ENCODE measurements around the gene TCTA. TPM values are rescaled to one million over a fixed set of nuclear protein-coding genes. Genes with fewer than 3 reads are reported as not detected.

Gene TCTA
- total RNA-seq, 1 experiment from 2014 or later = 17.6 TPM

DNA sequence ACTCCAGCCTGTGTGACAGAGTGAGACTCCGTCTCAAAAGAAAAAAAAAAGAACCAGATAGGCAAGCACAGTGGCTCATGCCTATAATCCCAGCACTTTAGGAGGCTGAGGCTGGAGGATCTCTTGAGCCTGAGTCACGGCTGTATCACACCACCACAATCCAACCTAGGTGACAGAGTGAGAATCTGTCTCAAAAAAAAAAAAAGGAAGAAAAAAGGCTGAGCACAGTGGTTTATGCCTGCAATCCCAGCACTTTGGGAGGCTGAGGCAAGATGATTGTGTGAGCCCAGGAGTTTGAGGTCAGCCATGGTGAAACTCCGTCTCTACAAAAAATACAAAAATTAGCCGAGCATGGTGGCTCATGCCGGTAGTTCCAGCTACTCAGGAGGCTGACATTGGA, 22.5 kb downstream of the TCTA start:
- Histone ChIP-seq H3K27ac (ENCODE audit: low read length) (no peak overlapping the region), H3K27me3 (ENCODE audit: control insufficient read depth, insufficient read depth, low read length) (no peaks in the 10 kb centered on the region), H3K9me3 (ENCODE audit: control insufficient read depth, insufficient read depth, low read depth, low read length) (no peaks in the 10 kb centered on the region), H3K4me3 (ENCODE audit: low read depth in 2 of 2, low read length in 2 of 2) (no peak overlapping the region), H3K4me1 (ENCODE audit: control insufficient read depth, insufficient read depth, low read length) (no peaks in the 10 kb centered on the region; the same call in 1 of the 2 replicates), H3K36me3 (ENCODE audit: control insufficient read depth, insufficient read depth, low read length) (no peaks in the 10 kb centered on the region)
- ATAC-seq (no peak), DNase-seq (ENCODE audit: low read depth, low spot score) (no peak)
- in situ Hi-C loops (cut with HindIII; ENCODE audit: low pct_unique_long_range_greater_than_20kb, low sequenced_read_pairs) (no loop called here), intact Hi-C loops (cut with micrococcal nuclease; ENCODE audit: unreplicated experiment) (no loop called here)
- BruUV-seq (replicated peaks) = no TSS peak
- ChIA-PET CTCF (no interaction called here), POLR2A (no interaction called here)
- TF ChIP-seq TCF7L2 (IDR thresholded peaks at IDR 0.05; ENCODE audit: low read depth, low read length) = no peak
- no peak for TF ChIP-seq POLR2AphosphoS5 (IDR thresholded peaks at IDR 0.05; ENCODE audit: low read depth, low read length)
- TF ChIP-seq SIN3A (IDR thresholded peaks at IDR 0.05; ENCODE audit: borderline replicate concordance, insufficient read depth, low read depth, low read length) = no peak
- TF ChIP-seq, protein P1, sequence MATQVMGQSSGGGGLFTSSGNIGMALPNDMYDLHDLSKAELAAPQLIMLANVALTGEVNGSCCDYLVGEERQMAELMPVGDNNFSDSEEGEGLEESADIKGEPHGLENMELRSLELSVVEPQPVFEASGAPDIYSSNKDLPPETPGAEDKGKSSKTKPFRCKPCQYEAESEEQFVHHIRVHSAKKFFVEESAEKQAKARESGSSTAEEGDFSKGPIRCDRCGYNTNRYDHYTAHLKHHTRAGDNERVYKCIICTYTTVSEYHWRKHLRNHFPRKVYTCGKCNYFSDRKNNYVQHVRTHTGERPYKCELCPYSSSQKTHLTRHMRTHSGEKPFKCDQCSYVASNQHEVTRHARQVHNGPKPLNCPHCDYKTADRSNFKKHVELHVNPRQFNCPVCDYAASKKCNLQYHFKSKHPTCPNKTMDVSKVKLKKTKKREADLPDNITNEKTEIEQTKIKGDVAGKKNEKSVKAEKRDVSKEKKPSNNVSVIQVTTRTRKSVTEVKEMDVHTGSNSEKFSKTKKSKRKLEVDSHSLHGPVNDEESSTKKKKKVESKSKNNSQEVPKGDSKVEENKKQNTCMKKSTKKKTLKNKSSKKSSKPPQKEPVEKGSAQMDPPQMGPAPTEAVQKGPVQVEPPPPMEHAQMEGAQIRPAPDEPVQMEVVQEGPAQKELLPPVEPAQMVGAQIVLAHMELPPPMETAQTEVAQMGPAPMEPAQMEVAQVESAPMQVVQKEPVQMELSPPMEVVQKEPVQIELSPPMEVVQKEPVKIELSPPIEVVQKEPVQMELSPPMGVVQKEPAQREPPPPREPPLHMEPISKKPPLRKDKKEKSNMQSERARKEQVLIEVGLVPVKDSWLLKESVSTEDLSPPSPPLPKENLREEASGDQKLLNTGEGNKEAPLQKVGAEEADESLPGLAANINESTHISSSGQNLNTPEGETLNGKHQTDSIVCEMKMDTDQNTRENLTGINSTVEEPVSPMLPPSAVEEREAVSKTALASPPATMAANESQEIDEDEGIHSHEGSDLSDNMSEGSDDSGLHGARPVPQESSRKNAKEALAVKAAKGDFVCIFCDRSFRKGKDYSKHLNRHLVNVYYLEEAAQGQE (IDR thresholded peaks at IDR 0.05; ENCODE audit: insufficient read depth in 1 of 2, low read depth in 2 of 2, low read length in 1 of 2) = no peak
- TF ChIP-seq, protein P2, sequence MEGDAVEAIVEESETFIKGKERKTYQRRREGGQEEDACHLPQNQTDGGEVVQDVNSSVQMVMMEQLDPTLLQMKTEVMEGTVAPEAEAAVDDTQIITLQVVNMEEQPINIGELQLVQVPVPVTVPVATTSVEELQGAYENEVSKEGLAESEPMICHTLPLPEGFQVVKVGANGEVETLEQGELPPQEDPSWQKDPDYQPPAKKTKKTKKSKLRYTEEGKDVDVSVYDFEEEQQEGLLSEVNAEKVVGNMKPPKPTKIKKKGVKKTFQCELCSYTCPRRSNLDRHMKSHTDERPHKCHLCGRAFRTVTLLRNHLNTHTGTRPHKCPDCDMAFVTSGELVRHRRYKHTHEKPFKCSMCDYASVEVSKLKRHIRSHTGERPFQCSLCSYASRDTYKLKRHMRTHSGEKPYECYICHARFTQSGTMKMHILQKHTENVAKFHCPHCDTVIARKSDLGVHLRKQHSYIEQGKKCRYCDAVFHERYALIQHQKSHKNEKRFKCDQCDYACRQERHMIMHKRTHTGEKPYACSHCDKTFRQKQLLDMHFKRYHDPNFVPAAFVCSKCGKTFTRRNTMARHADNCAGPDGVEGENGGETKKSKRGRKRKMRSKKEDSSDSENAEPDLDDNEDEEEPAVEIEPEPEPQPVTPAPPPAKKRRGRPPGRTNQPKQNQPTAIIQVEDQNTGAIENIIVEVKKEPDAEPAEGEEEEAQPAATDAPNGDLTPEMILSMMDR (IDR thresholded peaks at IDR 0.05) = no peak

DNA sequence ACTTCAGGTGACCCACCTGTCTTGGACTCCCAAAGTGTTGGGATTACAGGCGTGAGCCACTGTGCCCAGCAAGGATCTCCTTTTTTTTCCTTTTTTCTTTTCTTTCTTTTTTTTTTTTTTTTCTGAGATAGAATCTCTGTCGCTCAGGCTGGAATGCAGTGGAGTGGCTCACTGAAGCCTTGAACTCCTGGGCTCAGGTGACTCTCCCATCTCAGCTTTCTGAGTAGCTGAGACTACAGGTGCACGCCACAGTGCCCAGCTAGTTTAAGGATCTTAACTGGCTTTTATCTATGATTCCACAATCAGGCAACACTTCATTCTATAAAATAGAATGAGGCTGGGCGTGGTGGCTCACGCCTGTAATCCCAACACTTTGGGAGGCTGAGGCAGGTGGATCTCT, 33.2 kb downstream of the TCTA start:
- H3K36me3 ChIP-seq (ENCODE audit: control insufficient read depth, insufficient read depth, low read length) = no peaks in the 10 kb centered on the region
- no peaks in the 10 kb centered on the region for H3K27me3 ChIP-seq (ENCODE audit: control insufficient read depth, insufficient read depth, low read length)
- intact Hi-C loops (cut with micrococcal nuclease; ENCODE audit: unreplicated experiment) = loop anchor here (5.0 kb wide), 1 partner anchor 118 kb away; no protein-coding TSS in a partner anchor
- no peaks in the 10 kb centered on the region for H3K9me3 ChIP-seq (ENCODE audit: control insufficient read depth, insufficient read depth, low read depth, low read length)
- no peak overlapping the region for H3K4me3 ChIP-seq (ENCODE audit: low read depth in 2 of 2, low read length in 2 of 2)
- in situ Hi-C loops (cut with HindIII; ENCODE audit: low pct_unique_long_range_greater_than_20kb, low sequenced_read_pairs) = no loop called here
- ATAC-seq (no peak), DNase-seq (ENCODE audit: low read depth, low spot score) (no peak)
- BruUV-seq (replicated peaks) = no TSS peak
- peaks cover 5% of the 10 kb centered on the region; the same call in 1 of the 2 replicates for H3K4me1 ChIP-seq (ENCODE audit: control insufficient read depth, insufficient read depth, low read length)
- TF ChIP-seq TCF7L2 (IDR thresholded peaks at IDR 0.05; ENCODE audit: low read depth, low read length) = no peak
- TF ChIP-seq SIN3A (IDR thresholded peaks at IDR 0.05; ENCODE audit: borderline replicate concordance, insufficient read depth, low read depth, low read length) = no peak
- TF ChIP-seq, protein P1 (IDR thresholded peaks at IDR 0.05; ENCODE audit: insufficient read depth in 1 of 2, low read depth in 2 of 2, low read length in 1 of 2) = no peak
- TF ChIP-seq, protein P2 (IDR thresholded peaks at IDR 0.05) = no peak
- no peak for TF ChIP-seq POLR2AphosphoS5 (IDR thresholded peaks at IDR 0.05; ENCODE audit: low read depth, low read length)
- POLR2A ChIA-PET = no interaction called here
- no peak overlapping the region for H3K27ac ChIP-seq (ENCODE audit: low read length)
- CTCF ChIA-PET = interaction anchor here (0.6 kb wide), 1 partner anchor 100 kb away, joined by 5 read pairs; no protein-coding TSS in a partner anchor
